Lower leg skin (tissue), 4 donors: ENCODE results near the gene PATJ. TPM values are rescaled to one million over a fixed set of nuclear protein-coding genes. Genes with fewer than 3 reads are reported as not detected.

ENCODE experiments used
- DNase-seq, 2 donors: peaks; one replicate each; pipeline ENCODE4 v3.0.0-alpha.2; 2019; ENCODE audit warnings: low spot score in 2 of 2
- H3K4me3 ChIP-seq: fragments of 200-600 bp; sonication (generic); 2 replicates; pipeline ENCODE4 v1.5.1; 2017; ENCODE audit warnings: mild to moderate bottlenecking, low read depth; ENCODE audit not compliant: poor library complexity, severe bottlenecking
- CTCF ChIP-seq, 3 donors: fragments of 450-650 bp; IDR thresholded peaks; one replicate each; pipeline ENCODE4 v1.5.1; 2016; ENCODE audit warnings: antibody characterized with exemption in 3 of 3, mild to moderate bottlenecking in 3 of 3, moderate library complexity in 2 of 3
- POLR2A ChIP-seq, 2 donors: fragments of 450-650 bp; IDR thresholded peaks; one replicate each; pipeline ENCODE4 v1.6.1; 2016 to 2017; ENCODE audit warnings: antibody characterized with exemption in 2 of 2, mild to moderate bottlenecking in 1 of 2, moderate library complexity in 1 of 2
- WGBS, 2 donors: methylation state at CpG; one replicate each; pipeline ENCODE4 v1.1.5; 2018; 5-methylcytosine and 5-hydroxymethylcytosine counted together
- intact Hi-C: fragments of 100-400 bp; cut with DNase I; formaldehyde crosslinking; loops from one replicate; pipeline ENCODE4 v1.15.0; 2023; ENCODE audit warnings: low total_unique reads
- total RNA-seq, 4 donors: library from RNA; depleted of rRNA; stranded (reverse); fragments of >200 nt; gene quantifications; one replicate each; pipeline ENCODE4 v1.1.0, GENCODE V29; 2016

PATJ gene
- total RNA-seq, 4 donors from 2014 or later, result 50.5 to 89.3 (median 64.5) TPM

GRCh38 chr1:61732726-61733125 is 9.6 kb upstream of the PATJ start:
- 67 to 70% methylated on average over 3 of the region's 3 CpGs for WGBS, 2 donors
- intact Hi-C loops, result no loop called here
- TF ChIP-seq CTCF (IDR thresholded peaks at IDR 0.05) (no peak), POLR2A (IDR thresholded peaks at IDR 0.05) (no peak)
- no peak overlapping the region for H3K4me3 ChIP-seq
- DNase-seq, result no peak

GRCh38 chr1:61740751-61741700 is 1.3 kb upstream of the PATJ start:
- peak in 1 of 2 donors; percentile 54 for DNase-seq
- 88% methylated on average over 19 of the region's 19 CpGs for WGBS, 2 donors
- intact Hi-C loops, result no loop called here
- TF ChIP-seq POLR2A (IDR thresholded peaks at IDR 0.05) (no peak), CTCF (IDR thresholded peaks at IDR 0.05) (no peak)
- H3K4me3 ChIP-seq, result no peak overlapping the region

- intact Hi-C loops, result no loop called here
- H3K4me3 ChIP-seq, result peak overlapping the region; percentile 82
- DNase-seq, result peak in 1 of 2 donors; percentile 86
- WGBS, 2 donors, result 1 to 2% methylated on average over 37 to 42 of the region's 74 CpGs
- TF ChIP-seq POLR2A (IDR thresholded peaks at IDR 0.05), result no peak
- TF ChIP-seq CTCF (IDR thresholded peaks at IDR 0.05), result no peak
Observed at GRCh38 chr1:61742620-61743430, 545 bp downstream of the PATJ start.

- 44 to 54% methylated on average over 5 of the region's 5 CpGs for WGBS, 2 donors
- intact Hi-C loops, result no loop called here
- TF ChIP-seq POLR2A (IDR thresholded peaks at IDR 0.05) (no peak), CTCF (IDR thresholded peaks at IDR 0.05) (no peak)
Observed at GRCh38 chr1:61743431-61743705, 1.1 kb downstream of the PATJ start.

GRCh38 chr1:61743716-61744580 is 1.7 kb downstream of the PATJ start:
- DNase-seq, result peak in 1 of 2 donors; percentile 52

More at GRCh38 chr1:61743431-61743705, 1.1 kb downstream of the PATJ start:
- H3K4me3 ChIP-seq, result no peak overlapping the region
- no peak for DNase-seq

More at GRCh38 chr1:61743716-61744580, 1.7 kb downstream of the PATJ start:
- H3K4me3 ChIP-seq, result no peak overlapping the region
- WGBS, 2 donors, result 57 to 65% methylated on average over 6 of the region's 6 CpGs
- intact Hi-C loops, result no loop called here
- TF ChIP-seq CTCF (IDR thresholded peaks at IDR 0.05), result no peak
- TF ChIP-seq POLR2A (IDR thresholded peaks at IDR 0.05), result no peak
